Spinal cord (tissue), 10 donors: ENCODE data around the gene CABP7. TPM values are rescaled to one million over a fixed set of nuclear protein-coding genes. Genes with fewer than 3 reads are reported as not detected.
A peak's percentile ranks its signal among the peaks of the same experiment; 100 is the strongest.

Experiments
- DNase-seq, 6 donors: peaks; one replicate each; pipeline versions ENCODE4 v3.0.0 to v3.0.0-alpha.2; 2013 to 2015; ENCODE audit warnings: low spot score in 6 of 6, low read depth in 4 of 6
- H3K27ac ChIP-seq: one replicate; pipeline ENCODE4 v1.5.1; 2013; ENCODE audit warnings: low read depth, low read length, control low read depth
- H3K27me3 ChIP-seq: one replicate; pipeline ENCODE4 v1.6.1; 2013; ENCODE audit warnings: low read length; ENCODE audit not compliant: control insufficient read depth, insufficient read depth
- H3K36me3 ChIP-seq: one replicate; pipeline ENCODE4 v1.6.1; 2013; ENCODE audit warnings: low read length; ENCODE audit not compliant: control insufficient read depth, insufficient read depth
- H3K4me1 ChIP-seq: one replicate; pipeline ENCODE4 v1.6.1; 2013; ENCODE audit warnings: low read length; ENCODE audit not compliant: control insufficient read depth, insufficient read depth
- H3K4me3 ChIP-seq: one replicate; pipeline ENCODE4 v1.5.1; 2013; ENCODE audit warnings: low read depth, low read length, control low read depth
- H3K9me3 ChIP-seq: one replicate; pipeline ENCODE4 v1.6.1; 2013; ENCODE audit warnings: low read length; ENCODE audit not compliant: control insufficient read depth, insufficient read depth
- WGBS: methylation state at CpG from one replicate; pipeline ENCODE4 v1.1.5; 2013; ENCODE audit warnings: missing lambda C conversion rate; ENCODE audit not compliant: insufficient coverage; 5-methylcytosine and 5-hydroxymethylcytosine counted together
- polyA plus RNA-seq, 2 donors: library from polyadenylated mRNA; unstranded; fragments of 120-200 nt; gene quantifications; one replicate each; pipeline ENCODE4 v1.2.1, GENCODE V29; 2013; ENCODE audit not compliant: insufficient read length in 2 of 2
- total RNA-seq, 2 donors: library from RNA; depleted of rRNA in 1 of 2; stranded (reverse); fragments of 120-200 nt in 1 of 2; fragments of >200 nt in 1 of 2; gene quantifications; one replicate each; pipeline versions ENCODE4 v1.2.3 to v1.2.4, GENCODE V29; 2013 to 2014
- donor health status: healthy.

CABP7 gene
- total and polyA plus RNA-seq, 4 donors, result 8.2 to 34.9 (median 25.0) TPM

GRCh38 chr22:29729161-29729560 lies 9.4 kb downstream of the CABP7 start:
- peaks cover 47% of the 10 kb centered on the region for H3K36me3 ChIP-seq
- DNase-seq, result no peak
- WGBS, result 93% methylated on average over 20 of the region's 20 CpGs
- peaks cover 39% of the 10 kb centered on the region for H3K4me1 ChIP-seq
- no peak overlapping the region for H3K27ac ChIP-seq
- H3K27me3 ChIP-seq, result no peaks in the 10 kb centered on the region
- H3K9me3 ChIP-seq, result no peaks in the 10 kb centered on the region
- no peak overlapping the region for H3K4me3 ChIP-seq

DNA sequence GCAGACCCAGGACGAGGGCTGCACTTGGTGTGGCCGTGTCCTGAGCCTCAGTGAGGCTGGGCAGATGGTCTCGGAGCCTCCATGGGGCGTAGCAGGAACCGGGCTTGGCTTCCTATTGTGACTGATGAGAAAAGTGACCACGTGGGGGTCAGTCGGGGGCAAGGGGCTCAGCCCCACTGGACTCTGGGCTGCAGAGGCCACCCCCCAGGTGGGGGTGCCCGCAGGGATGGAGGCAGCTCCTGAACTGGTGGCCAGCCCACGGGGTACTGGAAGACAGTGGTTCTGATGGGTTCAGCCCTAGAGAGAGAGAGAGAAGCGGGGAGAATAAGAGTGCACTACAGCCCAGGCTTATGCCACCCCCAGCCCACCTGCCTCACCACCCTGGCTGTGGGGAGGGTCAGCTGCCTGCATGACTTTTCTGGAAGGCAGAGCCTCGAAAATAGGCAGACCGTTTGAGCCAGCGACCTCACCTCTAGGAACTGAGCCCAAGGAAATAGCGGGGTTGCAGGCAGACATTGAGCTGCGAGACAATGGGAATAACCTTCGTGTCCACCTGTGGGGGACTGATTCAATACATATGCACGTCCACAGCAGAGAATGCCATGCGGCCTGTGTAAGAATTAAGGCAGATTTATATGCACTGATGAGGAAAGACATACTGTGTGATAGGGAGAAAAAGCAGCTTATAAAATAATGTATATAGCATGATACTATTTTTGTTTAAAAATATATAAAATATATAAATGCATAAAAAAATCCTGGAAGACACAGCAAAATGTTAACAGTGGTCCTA lies 11.5 kb downstream of the CABP7 start:
- no peak overlapping the region for H3K4me3 ChIP-seq
- no peak for DNase-seq
- H3K4me1 ChIP-seq, result peaks cover 35% of the 10 kb centered on the region
- H3K36me3 ChIP-seq, result peaks cover 67% of the 10 kb centered on the region
- H3K9me3 ChIP-seq, result no peaks in the 10 kb centered on the region
- WGBS, result 83% methylated on average over 11 of the region's 18 CpGs
- no peak overlapping the region for H3K27ac ChIP-seq
- no peaks in the 10 kb centered on the region for H3K27me3 ChIP-seq

- Histone ChIP-seq H3K36me3 (peaks cover 76% of the 10 kb centered on the region), H3K4me3 (no peak overlapping the region), H3K4me1 (peaks cover 30% of the 10 kb centered on the region), H3K27me3 (no peaks in the 10 kb centered on the region), H3K9me3 (no peaks in the 10 kb centered on the region), H3K27ac (no peak overlapping the region)
- DNase-seq, result no peak
- 86% methylated on average over 3 of the region's 6 CpGs for WGBS
Measured at GRCh38 chr22:29732883-29733282, 13.1 kb downstream of the CABP7 start.

GRCh38 chr22:29733362-29734201 lies 13.8 kb downstream of the CABP7 start:
- H3K4me3 ChIP-seq, result no peak overlapping the region
- no peak overlapping the region for H3K27ac ChIP-seq
- peaks cover 37% of the 10 kb centered on the region for H3K4me1 ChIP-seq
- no peaks in the 10 kb centered on the region for H3K27me3 ChIP-seq
- no peaks in the 10 kb centered on the region for H3K9me3 ChIP-seq
- peak in 1 of 6 donors; percentile 75 for DNase-seq
- peaks cover 83% of the 10 kb centered on the region for H3K36me3 ChIP-seq
- WGBS, result 59% methylated on average over 19 of the region's 19 CpGs

GRCh38 chr22:29734406-29734805 lies 14.6 kb downstream of the CABP7 start:
- Histone ChIP-seq H3K27me3 (no peaks in the 10 kb centered on the region), H3K27ac (no peak overlapping the region), H3K9me3 (no peaks in the 10 kb centered on the region), H3K4me1 (peaks cover 37% of the 10 kb centered on the region), H3K36me3 (peaks cover 83% of the 10 kb centered on the region), H3K4me3 (no peak overlapping the region)
- no peak for DNase-seq
- 88% methylated on average over 8 of the region's 8 CpGs for WGBS

GRCh38 chr22:29734838-29735237 lies 15.0 kb downstream of the CABP7 start:
- Histone ChIP-seq H3K27ac (no peak overlapping the region), H3K9me3 (no peaks in the 10 kb centered on the region), H3K36me3 (peaks cover 83% of the 10 kb centered on the region), H3K27me3 (no peaks in the 10 kb centered on the region), H3K4me1 (peaks cover 37% of the 10 kb centered on the region), H3K4me3 (no peak overlapping the region)
- DNase-seq, result no peak
- 64% methylated on average over 7 of the region's 9 CpGs for WGBS

DNA sequence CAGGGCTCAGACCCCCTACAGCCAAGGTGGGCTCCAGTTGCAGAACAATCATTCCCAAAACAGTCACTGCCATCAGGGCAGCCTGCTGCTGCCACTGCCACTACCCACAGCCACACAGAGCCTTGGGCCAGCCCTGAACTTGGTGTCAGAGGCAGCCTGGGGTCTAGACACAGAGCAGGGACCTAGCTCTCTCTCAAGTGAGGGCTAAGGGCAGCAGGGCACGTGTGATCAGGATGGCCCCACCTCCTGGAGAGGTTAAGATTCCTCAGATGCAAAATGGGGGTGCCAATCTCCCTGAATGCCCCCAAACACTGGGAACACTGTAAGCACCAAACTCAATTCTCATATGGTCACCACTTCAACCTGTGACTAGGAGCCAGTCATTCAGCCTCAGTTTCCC lies 15.6 kb downstream of the CABP7 start:
- Histone ChIP-seq H3K27ac (no peak overlapping the region), H3K4me3 (no peak overlapping the region), H3K27me3 (no peaks in the 10 kb centered on the region), H3K36me3 (peaks cover 83% of the 10 kb centered on the region), H3K9me3 (no peaks in the 10 kb centered on the region), H3K4me1 (peaks cover 35% of the 10 kb centered on the region)
- no peak for DNase-seq
- WGBS, result 33% methylated on average over 1 of the region's 1 CpG

DNA sequence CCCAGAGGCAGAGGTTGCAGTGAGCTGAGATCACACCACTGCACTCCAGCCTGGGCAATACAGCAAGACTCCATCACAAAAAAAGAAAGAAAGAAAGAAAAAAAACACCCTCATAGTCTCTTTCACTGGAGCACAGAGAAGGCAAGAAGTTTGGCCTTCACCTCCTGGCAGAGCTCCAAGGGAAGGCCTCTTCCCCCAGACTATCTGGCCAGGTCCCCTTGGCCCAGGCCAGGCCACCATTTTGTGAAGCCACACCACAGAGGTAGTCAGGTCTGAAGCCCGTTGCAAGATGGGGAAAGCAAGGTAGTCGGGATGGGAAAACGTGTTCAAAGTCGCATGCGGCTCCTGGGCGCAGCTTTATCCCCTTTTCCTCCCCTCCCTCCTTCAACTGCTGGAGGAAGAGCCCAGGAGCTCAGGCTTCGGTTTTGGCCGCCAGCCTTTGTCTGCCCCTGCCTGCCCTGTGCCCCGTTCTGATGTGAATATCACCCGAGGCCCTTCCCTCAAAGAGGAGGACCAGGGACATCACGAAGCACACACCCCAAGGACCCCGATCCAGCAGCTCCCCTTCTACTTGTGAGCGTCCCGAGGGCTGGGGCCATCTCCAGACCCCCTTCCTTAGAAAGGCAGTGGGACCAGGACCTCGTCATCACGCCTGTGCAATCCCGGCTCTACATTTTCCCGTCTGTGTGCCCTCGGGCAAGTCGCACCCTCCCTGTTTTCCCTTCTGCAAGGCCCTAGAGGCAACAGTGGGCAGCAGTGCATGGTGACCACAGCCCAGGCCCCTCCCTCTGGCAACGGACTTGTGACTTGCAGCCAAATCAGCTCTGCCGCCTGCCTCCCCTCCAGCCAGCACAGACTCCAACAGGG lies 17.7 kb downstream of the CABP7 start:
- Histone ChIP-seq H3K4me3 (no peak overlapping the region), H3K27ac (no peak overlapping the region), H3K27me3 (no peaks in the 10 kb centered on the region), H3K4me1 (peaks cover 35% of the 10 kb centered on the region), H3K36me3 (peaks cover 89% of the 10 kb centered on the region), H3K9me3 (no peaks in the 10 kb centered on the region)
- DNase-seq, result peak in 1 of 6 donors; percentile 56
- 72% methylated on average over 21 of the region's 22 CpGs for WGBS

DNA sequence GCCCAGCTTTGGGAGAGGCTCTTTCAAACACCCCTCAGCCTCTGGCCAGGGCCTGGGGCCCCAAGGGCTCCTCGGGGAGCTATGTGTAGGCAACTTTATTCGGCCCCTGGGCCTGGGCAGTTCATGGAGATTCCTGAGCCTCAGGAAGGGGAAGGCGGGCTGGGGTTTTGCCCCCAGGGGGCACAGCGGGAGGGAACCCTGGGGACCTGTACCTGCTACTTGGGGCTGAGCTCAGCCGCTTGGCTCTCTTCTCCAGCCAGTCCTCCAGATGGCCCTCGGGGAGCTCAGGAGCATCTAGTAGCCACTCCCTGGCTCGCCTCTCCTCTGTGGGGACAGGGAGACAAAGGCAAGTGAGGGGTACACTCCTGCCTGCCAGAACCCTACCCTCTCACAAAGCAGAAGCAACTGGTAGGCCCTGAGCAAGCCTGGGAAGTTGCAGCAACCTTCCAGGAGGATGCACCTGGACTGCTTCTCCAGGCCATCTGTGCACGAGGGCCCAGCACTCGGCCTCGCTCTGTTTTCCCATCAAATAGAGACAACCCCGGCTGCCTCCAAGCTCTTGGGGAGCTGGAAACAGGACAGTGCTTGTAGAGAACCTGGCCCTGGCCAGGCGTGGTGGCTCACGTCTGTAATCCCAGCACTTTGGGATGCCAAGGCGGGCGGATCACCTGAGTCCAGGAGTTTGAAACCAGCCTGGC lies 18.5 kb downstream of the CABP7 start:
- no peak overlapping the region for H3K4me3 ChIP-seq
- no peaks in the 10 kb centered on the region for H3K9me3 ChIP-seq
- no peak for DNase-seq
- no peak overlapping the region for H3K27ac ChIP-seq
- H3K27me3 ChIP-seq, result no peaks in the 10 kb centered on the region
- WGBS, result 82% methylated on average over 12 of the region's 15 CpGs
- peaks cover 86% of the 10 kb centered on the region for H3K36me3 ChIP-seq
- H3K4me1 ChIP-seq, result peaks cover 32% of the 10 kb centered on the region
